Globus pallidus (tissue), 1 donor: ENCODE measurements around the gene VAMP8.
"Not testable (repeated sequence)": the region's sequence is repeated elsewhere in the genome, so short reads cannot be mapped to it uniquely, and the experiment has no call there.

Experiments used
- DNase-seq: peaks from one replicate; pipeline ENCODE4 v3.0.0-alpha.2; 2015; ENCODE audit warnings: low spot score

Gene VAMP8

GRCh38 chr2:85547089-85547858 lies 30.1 kb upstream of the VAMP8 start:
- DNase-seq = no peak

- no peak for DNase-seq
Measured at GRCh38 chr2:85547859-85548607, 29.4 kb upstream of the VAMP8 start.

- no peak for DNase-seq
Measured at GRCh38 chr2:85548608-85548900, 28.8 kb upstream of the VAMP8 start.

- DNase-seq = no peak
Measured at GRCh38 chr2:85549095-85549494, 28.3 kb upstream of the VAMP8 start.

GRCh38 chr2:85549826-85550225 lies 27.6 kb upstream of the VAMP8 start:
- no peak for DNase-seq

GRCh38 chr2:85550486-85550885 lies 26.9 kb upstream of the VAMP8 start:
- no peak for DNase-seq

- DNase-seq = peak; percentile 81
Measured at GRCh38 chr2:85551698-85552678, 25.4 kb upstream of the VAMP8 start.

- no peak for DNase-seq
Measured at GRCh38 chr2:85553184-85553583, 24.2 kb upstream of the VAMP8 start.

GRCh38 chr2:85554980-85555612 lies 22.3 kb upstream of the VAMP8 start:
- no peak for DNase-seq

GRCh38 chr2:85557130-85557529 lies 20.3 kb upstream of the VAMP8 start:
- no peak for DNase-seq

GRCh38 chr2:85558160-85558559 lies 19.2 kb upstream of the VAMP8 start:
- no peak for DNase-seq

GRCh38 chr2:85560403-85560726 lies 17.0 kb upstream of the VAMP8 start:
- DNase-seq = not testable (repeated sequence)

GRCh38 chr2:85560812-85561279 lies 16.5 kb upstream of the VAMP8 start:
- no peak for DNase-seq

GRCh38 chr2:85561280-85562212 lies 15.8 kb upstream of the VAMP8 start, which contains the start of gene GGCX:
Gene GGCX, minus strand, starts transcription at chr2:85561493. Its CDS starts 65 bp downstream, at chr2:85561428.
- peak; percentile 91 for DNase-seq

GRCh38 chr2:85564144-85564563 lies 13.2 kb upstream of the VAMP8 start:
- no peak for DNase-seq

GRCh38 chr2:85566265-85566664 lies 11.1 kb upstream of the VAMP8 start:
- no peak for DNase-seq

- no peak for DNase-seq
Measured at GRCh38 chr2:85575739-85576138, 1.6 kb upstream of the VAMP8 start.

GRCh38 chr2:85577063-85577385 lies 362 bp upstream of the VAMP8 start:
- DNase-seq = no peak

- no peak for DNase-seq
Measured at GRCh38 chr2:85578243-85579180, 1.1 kb downstream of the VAMP8 start.
